Erythroblast (primary cell): ENCODE results near the gene HLA-DMB.

Experiments used
- GATA1 ChIP-seq: IDR thresholded peaks from 2 replicates; pipeline ENCODE4 v1.6.1; 2011; ENCODE audit warnings: low read depth, mild to moderate bottlenecking, control low read depth, low read length, moderate library complexity
- POLR2A ChIP-seq: IDR thresholded peaks from 2 replicates; pipeline ENCODE4 v1.6.1; 2011; ENCODE audit warnings: mild to moderate bottlenecking, low read length

GRCh38 chr6:32974016-32974333 lies 33.1 kb upstream of the HLA-DMB start:
- TF ChIP-seq POLR2A (no peak), GATA1 (no peak)
